AG04449 (cell line): ENCODE results near the gene BCR.

ENCODE experiments used
- CTCF ChIA-PET: fragments of 350-600 bp; formaldehyde crosslinking; extraction: SDS; loops from one replicate; lab custom pipeline; 2021; ENCODE audit warnings: antibody characterized with exemption; lab: Yijun Ruan, JAX
- POLR2A ChIA-PET: fragments of 400-600, 350-600 bp; formaldehyde crosslinking; extraction: SDS; loops from one replicate; lab custom pipeline; 2020; ENCODE audit warnings: antibody characterized with exemption, inconsistent platforms; lab: Yijun Ruan, JAX
- DNase-seq: peaks from one replicate; pipeline ENCODE4 v3.0.0-alpha.2; 2010; ENCODE audit warnings: low read depth, low spot score
- H3K4me3 ChIP-seq: 2 replicates; pipeline ENCODE4 v1.5.1; 2011; ENCODE audit warnings: low read depth, mild to moderate bottlenecking, control low read depth, low read length
- TF ChIP-seq, protein P1 (sequence below): IDR thresholded peaks from one replicate; pipeline ENCODE4 v1.5.1; 2011; ENCODE audit warnings: mild to moderate bottlenecking, moderate library complexity, low read length, control low read depth, inconsistent platforms; ENCODE audit not compliant: insufficient read depth; ENCODE audit errors: missing control alignments

The BCR gene

DNA sequence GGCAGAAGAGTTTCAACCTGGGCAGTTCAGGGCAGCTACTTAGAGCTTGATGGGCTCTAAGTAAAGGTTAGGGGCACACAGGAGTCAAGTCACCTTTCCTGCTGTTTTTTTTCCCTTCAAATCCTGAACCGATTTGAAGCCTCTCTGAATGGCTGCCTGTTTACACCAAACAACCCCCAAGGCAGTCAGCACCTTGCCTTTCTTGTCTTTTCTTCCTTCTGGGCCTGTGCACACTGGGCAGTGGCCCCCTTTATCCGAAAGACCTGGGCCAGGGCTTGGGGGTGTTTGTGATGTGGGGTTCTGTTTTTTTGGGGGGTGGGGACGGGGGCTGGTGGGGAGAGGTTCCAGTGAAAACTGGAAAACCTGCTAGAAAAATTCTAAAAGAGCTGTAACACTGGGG lies 42.8 kb upstream of the BCR start:
- POLR2A ChIA-PET, result no interaction called here
- H3K4me3 ChIP-seq, result no peak overlapping the region

DNA sequence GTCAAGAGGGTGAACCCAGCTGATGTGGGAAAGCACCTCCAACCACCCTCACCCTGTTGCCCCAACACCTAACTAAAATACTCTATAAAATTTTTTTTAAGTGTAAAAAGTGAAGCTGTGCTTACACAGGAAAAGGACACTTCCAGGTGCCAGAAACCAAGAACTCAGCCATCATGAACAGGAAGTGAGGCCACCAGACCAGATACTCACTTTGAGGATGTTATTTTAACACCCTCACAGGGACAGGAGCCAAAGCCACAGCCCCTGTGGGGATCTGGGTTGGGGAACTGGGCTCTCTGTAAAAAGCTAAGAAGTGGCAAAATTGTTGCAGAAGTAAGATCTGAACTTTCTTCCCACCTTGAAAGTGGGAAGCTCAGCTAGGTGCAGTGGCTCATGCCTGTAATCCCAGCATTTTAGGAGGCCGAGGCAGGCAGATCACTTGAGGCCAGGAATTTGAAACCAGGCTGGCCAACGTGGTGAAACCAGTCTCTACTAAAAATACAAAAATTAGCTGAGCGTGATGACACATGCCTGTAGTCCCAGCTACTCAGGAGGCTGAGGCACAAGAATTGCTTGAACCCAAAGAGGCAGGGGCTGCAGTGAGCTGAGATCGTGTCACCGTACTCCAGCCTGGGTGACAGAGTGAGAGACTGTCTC lies 42.3 kb upstream of the BCR start:
- no peak overlapping the region for H3K4me3 ChIP-seq
- ChIA-PET CTCF (interaction anchor here (1.0 to 27.3 kb wide), 4 partner anchors 9 to 193 kb away, joined by 3 to 800 read pairs (median 16); no protein-coding TSS in a partner anchor), POLR2A (no interaction called here)
- TF ChIP-seq, protein P1, sequence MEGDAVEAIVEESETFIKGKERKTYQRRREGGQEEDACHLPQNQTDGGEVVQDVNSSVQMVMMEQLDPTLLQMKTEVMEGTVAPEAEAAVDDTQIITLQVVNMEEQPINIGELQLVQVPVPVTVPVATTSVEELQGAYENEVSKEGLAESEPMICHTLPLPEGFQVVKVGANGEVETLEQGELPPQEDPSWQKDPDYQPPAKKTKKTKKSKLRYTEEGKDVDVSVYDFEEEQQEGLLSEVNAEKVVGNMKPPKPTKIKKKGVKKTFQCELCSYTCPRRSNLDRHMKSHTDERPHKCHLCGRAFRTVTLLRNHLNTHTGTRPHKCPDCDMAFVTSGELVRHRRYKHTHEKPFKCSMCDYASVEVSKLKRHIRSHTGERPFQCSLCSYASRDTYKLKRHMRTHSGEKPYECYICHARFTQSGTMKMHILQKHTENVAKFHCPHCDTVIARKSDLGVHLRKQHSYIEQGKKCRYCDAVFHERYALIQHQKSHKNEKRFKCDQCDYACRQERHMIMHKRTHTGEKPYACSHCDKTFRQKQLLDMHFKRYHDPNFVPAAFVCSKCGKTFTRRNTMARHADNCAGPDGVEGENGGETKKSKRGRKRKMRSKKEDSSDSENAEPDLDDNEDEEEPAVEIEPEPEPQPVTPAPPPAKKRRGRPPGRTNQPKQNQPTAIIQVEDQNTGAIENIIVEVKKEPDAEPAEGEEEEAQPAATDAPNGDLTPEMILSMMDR, result no peak
- DNase-seq, result no peak

More for the DNA sequence above, 42.8 kb upstream of the BCR start:
- DNase-seq, result no peak
- CTCF ChIA-PET, result interaction anchor here (0.6 to 27.3 kb wide), 6 partner anchors 9 to 193 kb away, joined by 3 to 800 read pairs (median 3); no protein-coding TSS in a partner anchor
- TF ChIP-seq, protein P1, result no peak

DNA sequence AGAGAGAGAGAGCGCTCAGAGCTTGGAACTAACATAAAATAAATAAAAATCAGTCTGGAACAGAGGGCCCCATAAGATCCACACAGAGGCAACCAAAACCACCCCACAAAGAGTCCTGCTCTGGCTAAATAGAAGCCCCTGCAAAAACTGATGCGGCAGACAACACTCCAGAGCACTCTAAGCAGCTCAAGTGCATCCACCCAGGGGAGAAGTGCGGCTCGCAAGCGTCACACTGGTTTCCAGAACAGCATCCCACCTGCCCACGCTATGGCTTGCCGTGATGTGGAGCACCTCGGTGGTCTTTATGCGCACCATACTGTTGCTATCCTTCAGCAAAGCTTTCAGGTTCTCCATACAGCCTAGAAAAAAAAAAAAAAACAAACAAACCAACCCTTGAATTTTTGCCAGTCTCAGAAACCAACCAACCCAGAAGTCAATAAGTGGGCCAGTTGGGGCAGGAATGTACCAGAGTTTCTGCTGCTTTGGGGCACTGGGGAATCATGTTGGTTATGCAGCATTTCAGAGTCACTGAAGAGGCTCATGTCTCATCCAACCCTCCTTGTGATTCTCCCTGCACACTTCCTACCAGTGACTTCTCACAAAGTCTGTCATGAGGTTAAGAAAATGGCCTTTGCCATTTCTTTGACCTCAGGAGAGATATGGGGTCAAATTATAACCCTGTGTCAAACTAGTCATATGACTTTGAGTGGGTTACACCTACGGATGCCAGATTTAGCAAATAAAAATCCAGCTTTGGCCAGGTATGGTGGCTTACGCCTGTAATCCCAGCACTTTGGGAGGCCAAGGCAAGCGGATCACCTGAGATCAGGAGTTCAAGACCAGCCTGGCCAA lies 41.5 kb upstream of the BCR start:
- TF ChIP-seq, protein P1, result no peak
- POLR2A ChIA-PET, result interaction anchor here (0.6 kb wide), 1 partner anchor 1386 kb away, joined by 3 read pairs; no protein-coding TSS in a partner anchor
- CTCF ChIA-PET, result interaction anchor here (0.9 to 27.3 kb wide), 6 partner anchors 10 to 194 kb away, joined by 3 to 800 read pairs (median 3); no protein-coding TSS in a partner anchor

DNA sequence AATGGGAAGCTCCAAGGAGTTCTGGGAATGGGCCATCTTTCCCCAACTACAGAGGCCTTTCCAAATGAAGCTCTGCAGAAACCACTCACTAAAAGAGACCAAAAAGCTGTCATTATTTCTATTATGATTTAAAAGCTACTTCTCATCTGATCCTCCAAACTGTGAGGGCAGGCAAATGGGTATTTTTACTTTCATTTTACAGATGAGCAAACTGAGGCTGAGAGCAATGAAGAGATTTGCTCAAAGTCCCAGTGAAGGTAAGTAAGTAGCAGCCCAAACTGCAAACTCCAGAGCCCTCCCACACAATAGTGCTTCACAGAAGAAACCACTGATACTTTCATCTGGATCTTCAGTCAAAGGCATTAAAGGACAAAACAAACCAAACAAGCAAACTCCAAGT lies 39.9 kb upstream of the BCR start:
- TF ChIP-seq, protein P1, result no peak
- no peak overlapping the region for H3K4me3 ChIP-seq
- ChIA-PET POLR2A (no interaction called here), CTCF (interaction anchor here (1.4 to 27.3 kb wide), 5 partner anchors 12 to 245 kb away, joined by 3 to 800 read pairs (median 10); no protein-coding TSS in a partner anchor)
- no peak for DNase-seq

More for the DNA sequence above, 41.5 kb upstream of the BCR start:
- no peak for DNase-seq
- H3K4me3 ChIP-seq, result no peak overlapping the region

DNA sequence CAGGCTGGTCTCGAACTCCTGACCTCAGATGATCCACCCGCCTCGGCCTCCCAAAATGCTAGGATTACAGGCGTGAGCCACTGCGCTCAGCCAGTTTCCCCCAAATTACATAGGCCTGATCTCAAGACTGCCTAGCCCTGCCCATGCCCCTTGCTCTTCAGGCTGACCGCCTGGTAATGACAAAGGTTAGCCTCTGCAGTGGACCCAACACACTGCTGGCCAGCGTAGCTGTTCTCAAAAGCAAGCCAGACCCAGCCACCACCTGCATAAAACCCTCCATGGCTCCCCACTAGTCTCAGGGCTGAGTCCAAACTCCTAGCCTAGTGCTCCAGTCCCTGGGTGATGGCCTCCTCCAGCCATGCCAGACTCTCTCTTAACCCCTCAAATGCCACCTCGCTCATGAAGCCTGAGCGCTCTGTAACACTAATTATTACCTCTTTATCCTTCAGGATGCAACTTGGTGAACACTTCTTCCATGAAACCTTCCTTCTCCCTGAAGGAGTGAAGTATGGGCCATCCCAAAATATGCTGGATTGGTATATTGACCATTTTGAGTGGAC lies 37.7 kb upstream of the BCR start:
- H3K4me3 ChIP-seq, result no peak overlapping the region
- DNase-seq, result no peak
- ChIA-PET POLR2A (no interaction called here), CTCF (interaction anchor here (2.4 to 27.3 kb wide), 2 partner anchors 185 to 243 kb away, joined by 10 to 800 read pairs; no protein-coding TSS in a partner anchor)
- TF ChIP-seq, protein P1, result no peak

DNA sequence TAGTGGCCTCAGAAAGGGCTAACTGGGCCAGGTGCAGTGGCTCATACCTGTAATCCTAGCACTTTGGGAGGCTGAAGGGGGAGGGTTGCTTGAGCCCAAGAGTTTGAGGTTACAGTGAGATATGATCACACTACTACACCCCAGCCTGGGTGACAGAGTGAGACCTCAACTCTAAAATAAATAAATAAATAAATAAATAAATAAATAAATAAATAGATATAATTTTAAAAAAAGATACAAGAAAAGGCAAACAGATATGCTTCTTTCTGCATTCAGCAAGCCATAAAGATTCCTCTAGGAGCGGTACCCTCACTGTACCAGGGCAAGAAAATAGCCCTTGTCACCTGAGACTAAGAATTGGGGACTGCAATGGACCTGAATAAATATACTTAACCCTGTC lies 37.2 kb upstream of the BCR start:
- TF ChIP-seq, protein P1, result no peak
- no peak overlapping the region for H3K4me3 ChIP-seq
- POLR2A ChIA-PET, result no interaction called here
- no peak for DNase-seq
- CTCF ChIA-PET, result interaction anchor here (1.1 to 27.3 kb wide), 3 partner anchors 31 to 186 kb away, joined by 5 to 800 read pairs (median 5); no protein-coding TSS in a partner anchor
